Measurements from ENCODE around the gene ZNF132. TPM values are rescaled to one million over a fixed set of nuclear protein-coding genes. Genes with fewer than 3 reads are reported as not detected.
A peak's percentile ranks its signal among the peaks of the same experiment; 100 is the strongest.

ZNF132 gene
- total RNA-seq, 1 experiment from 2014 or later = 1.5 TPM

DNA sequence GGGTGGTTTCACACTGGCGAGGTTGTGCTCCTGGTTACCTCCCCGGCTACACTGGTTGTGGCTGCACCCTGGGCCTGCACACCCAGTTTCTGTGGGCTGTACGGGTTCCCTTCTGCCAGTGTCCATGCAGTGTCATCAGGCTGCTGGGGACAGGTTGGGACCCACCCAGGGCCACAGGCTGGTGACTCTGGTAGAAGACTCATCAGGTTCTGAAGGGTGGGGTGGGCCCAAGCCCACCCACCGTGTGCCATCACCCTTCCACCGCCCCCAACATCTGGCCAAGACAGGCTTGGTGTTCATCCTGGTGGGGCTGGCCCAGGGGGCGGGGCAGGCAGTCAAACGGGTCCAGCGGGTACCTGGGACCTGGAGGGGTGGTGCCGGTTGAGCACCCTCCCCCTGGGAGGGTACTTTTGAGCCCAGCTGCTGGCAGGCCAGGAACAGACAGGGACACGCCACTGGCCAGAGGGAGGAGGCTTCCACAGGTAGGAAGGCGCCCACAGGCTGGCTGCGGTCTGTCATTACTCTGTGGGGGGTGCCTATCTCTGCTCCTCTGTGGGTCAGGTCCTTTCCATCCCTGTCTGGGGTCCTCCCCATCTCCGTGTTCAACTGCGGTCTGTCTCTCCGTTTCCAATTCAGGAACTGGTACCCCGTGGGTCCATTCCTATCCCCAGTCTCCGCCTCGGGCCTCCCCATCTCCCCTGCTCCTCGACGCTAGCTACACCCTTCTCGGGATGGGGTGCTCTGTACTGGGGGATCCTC lies 44.6 kb downstream of the ZNF132 start, which contains the start of gene RNF225:
RNF225 (plus strand) TSS at position 437 of the 759 bp plus-strand sequence. CDS start 434 bp downstream, outside the sequence.
- ChIA-PET POLR2A (ENCODE audit: unreplicated experiment) (interaction anchor here (0.7 kb wide), 1 partner anchor 62 kb away, joined by 4 read pairs; no protein-coding TSS in a partner anchor), CTCF (no interaction called here)

GRCh38 chr19:58394821-58395219 lies 45.1 kb downstream of the ZNF132 start:
- Histone ChIP-seq H3K36me3 (ENCODE audit: low read depth) (no peaks in the 10 kb centered on the region), H3K4me1 (replicated peaks; ENCODE audit: insufficient read depth) (peaks cover 27% of the 10 kb centered on the region), H3F3A (ENCODE audit: insufficient read depth, low read depth) (peaks cover 43% of the 10 kb centered on the region), H3K27ac (peak overlapping the region; percentile 66), H3K4me3 (no peak overlapping the region), H3K4me2 (peak overlapping the region; percentile 49), H3K27me3 (ENCODE audit: insufficient read depth, low read depth) (no peaks in the 10 kb centered on the region), H3K9me2 (ENCODE audit: insufficient read depth) (no peaks in the 10 kb centered on the region), H3K9me3 (ENCODE audit: insufficient read depth, low read depth) (no peaks in the 10 kb centered on the region), H4K20me1 (ENCODE audit: insufficient read depth) (peaks cover 26% of the 10 kb centered on the region), H3K79me2 (ENCODE audit: low read depth) (peaks cover 29% of the 10 kb centered on the region), H2AFZ (no peak overlapping the region)
- DNase-seq = peak; percentile 77 to 83
- no TSS peak for BruUV-seq (replicated peaks)
- ChIA-PET POLR2A (ENCODE audit: unreplicated experiment) (interaction anchor here (0.6 kb wide), 1 partner anchor 14 kb away, joined by 3 read pairs; the partner anchor contains the start of gene ZNF584), CTCF (no interaction called here)
- intact Hi-C loops (cut with micrococcal nuclease; ENCODE audit: unreplicated experiment) = loop anchor here (2.0 kb wide), 1 partner anchor 14 kb away; the partner anchor contains the start of gene ZNF837
- TF ChIP-seq, protein P1, sequence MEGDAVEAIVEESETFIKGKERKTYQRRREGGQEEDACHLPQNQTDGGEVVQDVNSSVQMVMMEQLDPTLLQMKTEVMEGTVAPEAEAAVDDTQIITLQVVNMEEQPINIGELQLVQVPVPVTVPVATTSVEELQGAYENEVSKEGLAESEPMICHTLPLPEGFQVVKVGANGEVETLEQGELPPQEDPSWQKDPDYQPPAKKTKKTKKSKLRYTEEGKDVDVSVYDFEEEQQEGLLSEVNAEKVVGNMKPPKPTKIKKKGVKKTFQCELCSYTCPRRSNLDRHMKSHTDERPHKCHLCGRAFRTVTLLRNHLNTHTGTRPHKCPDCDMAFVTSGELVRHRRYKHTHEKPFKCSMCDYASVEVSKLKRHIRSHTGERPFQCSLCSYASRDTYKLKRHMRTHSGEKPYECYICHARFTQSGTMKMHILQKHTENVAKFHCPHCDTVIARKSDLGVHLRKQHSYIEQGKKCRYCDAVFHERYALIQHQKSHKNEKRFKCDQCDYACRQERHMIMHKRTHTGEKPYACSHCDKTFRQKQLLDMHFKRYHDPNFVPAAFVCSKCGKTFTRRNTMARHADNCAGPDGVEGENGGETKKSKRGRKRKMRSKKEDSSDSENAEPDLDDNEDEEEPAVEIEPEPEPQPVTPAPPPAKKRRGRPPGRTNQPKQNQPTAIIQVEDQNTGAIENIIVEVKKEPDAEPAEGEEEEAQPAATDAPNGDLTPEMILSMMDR (conservative IDR thresholded peaks at IDR 0.05) = no peak
- no peak for TF ChIP-seq EZH2 (IDR thresholded peaks at IDR 0.05; ENCODE audit: low read depth)

More for the DNA sequence above, 44.6 kb downstream of the ZNF132 start, which contains the start of gene RNF225:
- intact Hi-C loops (cut with micrococcal nuclease; ENCODE audit: unreplicated experiment) = loop anchor here (2.0 kb wide), 1 partner anchor 15 kb away; the partner anchor contains the start of gene ZNF837
- Histone ChIP-seq H3K27me3 (ENCODE audit: insufficient read depth, low read depth) (no peaks in the 10 kb centered on the region), H3K4me3 (no peak within 1 kb of the TSS), H4K20me1 (ENCODE audit: insufficient read depth) (peaks cover 25% of the 10 kb centered on the region), H3K27ac (peak within 1 kb of the TSS; percentile 66), H3K79me2 (ENCODE audit: low read depth) (peaks cover 24% of the 10 kb centered on the region), H3K36me3 (ENCODE audit: low read depth) (no peaks in the 10 kb centered on the region), H3K4me2 (peak within 1 kb of the TSS; percentile 49), H3F3A (ENCODE audit: insufficient read depth, low read depth) (peaks cover 43% of the 10 kb centered on the region), H3K4me1 (replicated peaks; ENCODE audit: insufficient read depth) (peaks cover 27% of the 10 kb centered on the region), H3K9me2 (ENCODE audit: insufficient read depth) (no peaks in the 10 kb centered on the region), H3K9me3 (ENCODE audit: insufficient read depth, low read depth) (no peaks in the 10 kb centered on the region), H2AFZ (no peak within 1 kb of the TSS)
- peak; percentile 60 to 89 for DNase-seq
- no peak for TF ChIP-seq EZH2 (IDR thresholded peaks at IDR 0.05; ENCODE audit: low read depth)
- TF ChIP-seq, protein P1 (conservative IDR thresholded peaks at IDR 0.05) = no peak
- no TSS peak for BruUV-seq (replicated peaks)

DNA sequence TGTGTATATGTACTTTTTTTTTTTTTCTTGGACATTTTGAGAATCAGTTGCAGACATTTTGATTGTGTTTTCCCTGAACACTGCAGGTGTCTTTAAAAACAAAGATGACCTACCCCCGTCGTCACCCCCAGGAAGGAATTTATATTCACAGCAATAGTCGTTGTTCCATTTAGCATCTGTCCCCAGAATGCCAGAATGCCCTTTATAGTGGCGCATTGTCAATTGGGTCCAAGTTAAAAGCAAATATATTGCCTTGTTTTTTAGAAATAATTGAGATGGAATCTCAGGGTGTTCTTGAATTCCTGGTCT lies 46.3 kb downstream of the ZNF132 start:
- peaks cover 31% of the 10 kb centered on the region for H3K4me1 ChIP-seq (replicated peaks; ENCODE audit: insufficient read depth)

More for the DNA sequence above, 46.3 kb downstream of the ZNF132 start:
- H3K4me2 ChIP-seq = no peak overlapping the region
- TF ChIP-seq, protein P1 (conservative IDR thresholded peaks at IDR 0.05) = no peak
- TF ChIP-seq EZH2 (IDR thresholded peaks at IDR 0.05; ENCODE audit: low read depth) = no peak
- H3K79me2 ChIP-seq (ENCODE audit: low read depth) = peaks cover 39% of the 10 kb centered on the region
- no peaks in the 10 kb centered on the region for H3K9me2 ChIP-seq (ENCODE audit: insufficient read depth)
- H3K9me3 ChIP-seq (ENCODE audit: insufficient read depth, low read depth) = no peaks in the 10 kb centered on the region
- H3K27ac ChIP-seq = no peak overlapping the region
- no peaks in the 10 kb centered on the region for H3K36me3 ChIP-seq (ENCODE audit: low read depth)
- H2AFZ ChIP-seq = no peak overlapping the region
- DNase-seq = no peak
- intact Hi-C loops (cut with micrococcal nuclease; ENCODE audit: unreplicated experiment) = loop anchor here (2.0 kb wide), 1 partner anchor 13 kb away; the partner anchor contains the start of gene ZNF837
- peaks cover 26% of the 10 kb centered on the region for H4K20me1 ChIP-seq (ENCODE audit: insufficient read depth)
- no peaks in the 10 kb centered on the region for H3K27me3 ChIP-seq (ENCODE audit: insufficient read depth, low read depth)
- POLR2A ChIA-PET (ENCODE audit: unreplicated experiment) = no interaction called here
- H3K4me3 ChIP-seq = no peak overlapping the region
- no TSS peak for BruUV-seq (replicated peaks)
- H3F3A ChIP-seq (ENCODE audit: insufficient read depth, low read depth) = peaks cover 50% of the 10 kb centered on the region
- CTCF ChIA-PET = no interaction called here
